GM15510 (cell line): ENCODE results near the gene SPIC.

ENCODE experiments used
- POLR2A ChIP-seq: IDR thresholded peaks from 3 replicates; pipeline ENCODE4 v1.6.1; 2011; ENCODE audit warnings: borderline replicate concordance; ENCODE audit not compliant: insufficient read length; ENCODE audit errors: extremely low read depth

SPIC gene

GRCh38 chr12:101474711-101475386 lies at the start of gene SPIC:
Gene SPIC, plus strand, starts transcription at chr12:101475336. Its CDS starts 1,569 bp downstream, at chr12:101476905.
- TF ChIP-seq POLR2A: no peak

DNA sequence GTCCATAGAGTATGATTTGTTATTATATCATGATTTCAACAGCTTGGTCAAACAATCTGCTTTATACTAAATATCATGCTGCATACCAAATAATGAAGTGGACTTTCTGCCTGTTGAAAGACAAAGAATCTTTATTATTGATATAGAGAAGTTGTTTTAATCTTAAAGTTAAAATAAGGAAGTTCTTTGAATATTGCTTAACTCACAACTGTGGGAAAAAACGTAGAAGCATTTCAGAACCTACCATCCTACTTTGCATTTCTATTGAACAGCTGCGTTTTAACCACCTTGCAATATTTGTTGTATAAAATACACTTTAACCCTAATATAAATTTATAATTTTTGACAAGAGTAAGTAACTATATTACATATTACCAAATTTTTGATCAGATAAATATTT lies 44.7 kb upstream of the SPIC start:
- TF ChIP-seq POLR2A: no peak

DNA sequence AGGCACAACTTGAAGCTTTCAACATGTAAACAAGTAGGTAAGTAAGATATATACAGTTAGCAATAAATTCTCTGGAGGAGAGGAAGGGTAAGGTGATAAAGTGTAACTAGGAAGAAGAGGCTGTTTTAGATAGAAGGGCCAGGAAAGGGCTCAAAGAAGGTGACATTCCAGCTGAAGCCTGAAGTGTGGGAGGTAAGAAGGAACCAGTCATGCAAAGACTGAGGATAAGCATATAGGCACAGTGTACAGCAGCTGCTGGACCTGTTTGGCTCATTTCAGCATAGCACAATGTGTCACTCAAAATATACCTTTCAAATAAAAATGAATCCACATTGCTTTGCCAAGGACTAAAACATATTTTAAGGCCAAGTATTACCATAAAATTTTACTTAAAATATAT lies 39.0 kb upstream of the SPIC start:
- no peak for TF ChIP-seq POLR2A

DNA sequence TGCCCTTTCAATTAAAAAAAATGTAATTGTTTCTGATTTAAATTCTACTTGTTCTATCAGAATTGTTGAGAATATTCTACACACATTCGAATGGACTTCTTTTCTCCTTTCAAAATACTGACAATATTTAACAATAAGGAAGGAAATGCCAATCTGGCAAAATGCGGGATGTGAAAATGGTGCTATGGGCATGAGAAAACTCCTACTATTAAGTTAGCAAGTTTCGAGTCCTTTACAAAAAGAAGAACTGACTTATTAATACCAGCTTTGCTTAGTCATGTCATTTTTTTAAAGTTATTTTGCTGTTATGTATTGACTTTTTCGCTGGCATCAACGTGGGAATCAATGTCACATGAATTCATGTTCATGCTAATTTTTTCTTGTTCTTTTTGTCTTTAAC lies 35.9 kb upstream of the SPIC start:
- TF ChIP-seq POLR2A: no peak

DNA sequence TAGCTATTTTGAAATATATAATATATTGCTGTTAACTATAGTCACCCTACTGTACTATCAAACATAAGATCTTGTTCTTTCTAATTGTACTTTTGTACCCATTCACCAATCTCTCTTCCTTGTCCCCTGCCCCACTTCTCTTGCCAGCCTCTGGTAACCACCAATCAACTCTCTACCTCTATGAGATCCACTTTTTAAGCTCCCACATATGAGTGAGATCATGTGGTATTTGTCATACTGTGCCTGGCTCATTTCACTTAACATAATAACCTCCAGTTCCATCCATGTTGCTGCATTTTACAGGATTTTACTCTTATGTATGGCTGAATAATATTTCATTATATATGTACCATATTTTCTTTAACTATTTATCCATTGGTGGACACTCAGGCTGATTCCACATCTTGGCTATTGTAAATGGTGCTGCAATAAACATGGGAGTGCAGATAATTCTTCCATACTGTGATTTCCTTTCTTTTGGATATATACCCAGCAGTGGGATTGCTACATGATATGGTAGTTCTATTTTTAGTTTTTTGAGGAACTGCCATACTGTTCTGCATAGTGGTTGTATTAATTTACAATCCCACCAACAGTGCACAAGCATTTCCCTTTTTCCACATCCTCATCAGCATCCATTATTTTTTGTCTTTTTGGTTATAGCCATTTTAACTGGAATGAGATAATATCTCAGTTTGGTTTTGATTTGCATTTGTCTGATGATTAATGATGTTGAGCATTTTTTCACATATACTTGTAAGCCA lies 33.5 kb upstream of the SPIC start:
- TF ChIP-seq POLR2A: no peak

DNA sequence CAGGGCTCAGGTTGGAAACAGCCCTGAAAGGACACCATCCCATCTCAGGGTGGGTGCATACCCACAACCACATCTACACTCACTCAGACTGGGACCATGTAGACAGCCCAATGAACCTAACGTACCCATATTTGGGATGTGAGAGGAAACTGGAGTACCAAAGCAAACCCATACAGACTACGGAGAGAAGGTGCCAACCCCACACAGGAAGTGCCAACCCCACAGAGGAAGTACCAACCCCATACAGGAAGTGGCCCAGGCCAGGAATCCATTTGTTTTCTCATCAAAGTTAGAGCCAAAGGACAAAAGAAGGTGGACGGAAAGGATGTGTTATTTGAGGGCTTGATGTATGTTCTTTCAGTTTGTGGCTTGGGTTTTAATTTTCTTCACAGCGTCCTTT lies 19.5 kb upstream of the SPIC start:
- TF ChIP-seq POLR2A: no peak

- no peak for TF ChIP-seq POLR2A
Measured at GRCh38 chr12:101459642-101460346, 15.3 kb upstream of the SPIC start.

DNA sequence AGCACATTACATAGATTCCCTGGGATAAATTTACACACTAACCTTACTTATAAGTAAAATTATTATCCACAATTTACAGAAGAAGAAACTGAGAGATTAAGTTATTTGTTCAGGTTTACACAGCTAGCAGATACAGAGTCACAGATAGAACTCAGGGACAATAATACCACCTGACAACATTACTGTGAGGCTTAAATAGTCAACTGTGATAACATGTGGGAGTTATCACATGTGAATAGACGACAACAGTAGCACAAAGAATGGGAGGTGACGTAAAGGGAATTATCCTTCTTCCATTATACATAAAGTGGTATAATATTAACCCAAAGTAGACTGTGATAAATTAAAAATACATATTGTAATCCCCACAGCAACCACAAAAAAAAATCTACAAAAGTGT lies 6.2 kb upstream of the SPIC start:
- no peak for TF ChIP-seq POLR2A

DNA sequence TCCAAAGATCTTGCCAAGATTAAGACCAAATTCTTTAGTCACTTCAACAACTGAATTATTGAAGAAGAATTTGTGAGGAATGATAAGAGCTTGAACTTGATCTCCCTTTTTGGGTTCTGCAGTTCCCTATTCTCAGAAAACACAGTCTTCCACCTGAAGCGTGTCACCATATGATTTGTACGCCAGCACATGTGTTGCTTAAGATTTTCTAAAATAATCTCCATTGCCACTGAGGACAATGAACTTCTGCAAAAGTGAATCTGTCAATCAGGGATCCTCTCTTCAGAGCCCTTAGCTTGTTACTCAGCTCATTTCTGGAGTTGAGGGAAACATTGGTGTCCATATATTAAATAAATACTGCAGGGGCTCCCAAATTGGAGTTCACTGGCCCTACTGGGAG lies 4.2 kb upstream of the SPIC start:
- TF ChIP-seq POLR2A: no peak

DNA sequence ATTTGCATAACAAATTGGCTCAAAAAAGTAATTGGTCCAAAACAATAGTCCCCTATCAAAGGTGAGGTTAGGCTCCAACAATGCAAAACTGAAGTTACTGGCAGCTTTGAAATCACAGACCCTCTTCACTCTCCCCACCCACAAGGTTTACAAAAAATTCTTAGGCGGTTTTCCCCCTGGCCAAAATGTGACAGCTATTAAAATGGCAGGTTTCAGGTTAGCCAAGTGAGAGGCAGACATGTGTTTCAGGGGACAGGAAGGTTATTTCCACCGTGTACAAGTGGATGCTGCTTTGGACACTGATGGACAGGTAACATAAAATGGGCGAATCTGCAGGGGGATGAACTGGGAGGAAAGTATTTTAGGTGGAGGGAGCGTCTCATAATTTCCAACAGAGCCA lies 888 bp upstream of the SPIC start:
- no peak for TF ChIP-seq POLR2A

DNA sequence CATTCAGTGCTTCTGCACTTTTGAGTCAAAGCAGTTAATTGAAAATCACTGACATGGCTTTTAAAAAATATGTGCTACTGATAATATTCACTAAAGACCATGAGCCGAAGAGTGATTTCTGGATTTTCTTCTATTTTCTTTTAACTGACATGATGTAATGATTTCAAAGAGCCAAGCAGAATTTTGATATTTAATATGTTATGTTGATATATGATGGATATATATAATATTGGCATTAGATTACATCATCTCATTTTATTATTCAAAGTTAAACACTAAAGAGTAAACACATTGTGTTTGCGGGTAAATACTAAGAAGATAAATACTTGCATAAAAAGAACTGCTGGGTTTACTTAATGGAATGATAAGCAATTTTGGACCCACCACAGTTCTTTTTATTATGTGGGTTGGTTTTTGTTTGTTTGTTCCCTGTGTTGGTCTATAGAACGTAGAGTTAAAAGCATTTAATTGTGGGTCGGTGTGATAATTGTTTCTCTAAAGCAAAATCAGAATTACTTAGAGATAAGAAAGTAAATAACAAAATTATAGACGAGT lies 692 bp downstream of the SPIC start:
- no peak for TF ChIP-seq POLR2A

- TF ChIP-seq POLR2A: no peak
Measured at GRCh38 chr12:101480849-101481248, 5.7 kb downstream of the SPIC start.

DNA sequence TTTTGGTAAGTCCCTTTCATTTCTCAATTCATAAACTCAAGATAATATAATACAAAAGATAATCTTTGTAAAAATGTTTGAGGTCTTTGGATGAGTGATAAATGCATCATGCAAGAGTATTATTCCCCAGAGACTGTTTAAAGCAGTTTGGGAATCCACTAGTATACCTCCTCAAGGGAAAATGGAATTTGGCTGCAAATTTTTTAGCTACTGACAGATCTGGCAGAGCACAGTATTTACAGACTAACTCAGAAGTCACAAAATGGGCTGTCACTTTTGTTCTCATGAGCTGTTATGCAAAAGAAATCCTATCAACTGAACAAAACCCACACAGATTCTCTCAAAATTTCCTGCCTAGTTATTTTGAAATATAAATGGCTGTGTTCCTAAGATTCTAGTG lies 9.9 kb downstream of the SPIC start:
- TF ChIP-seq POLR2A: no peak

DNA sequence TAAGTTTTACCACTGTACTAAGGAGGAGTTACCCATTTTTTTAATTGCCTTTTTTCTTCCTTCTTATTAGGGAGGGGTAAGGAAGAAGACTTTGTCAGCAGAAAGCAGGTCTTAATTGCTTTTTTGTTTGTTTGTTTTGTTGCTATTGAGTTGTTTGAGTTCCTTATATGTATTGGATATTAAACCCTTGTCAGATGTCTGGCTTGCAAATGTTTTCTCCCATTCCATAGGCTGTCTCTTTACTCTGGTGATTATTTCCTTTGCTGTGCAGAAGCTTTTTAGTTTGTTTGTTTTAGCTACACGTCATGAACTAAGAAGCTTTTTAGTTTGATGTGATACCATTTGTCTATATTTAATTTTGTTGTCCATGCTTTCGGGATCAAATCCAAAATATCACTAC lies 13.3 kb downstream of the SPIC start:
- TF ChIP-seq POLR2A: no peak

- no peak for TF ChIP-seq POLR2A
Measured at GRCh38 chr12:101490286-101490920, 15.3 kb downstream of the SPIC start.
